Brain microvascular endothelial cell (primary cell): ENCODE results near the gene KIRREL1.

Source experiments
- DNase-seq: peaks from one replicate; pipeline ENCODE4 v3.0.0-alpha.2; 2020
- H3K27ac ChIP-seq: fragments of 250-450 bp; sonication (Bioruptor Pico); 2 replicates; pipeline ENCODE4 v1.5.1; 2020; ENCODE audit warnings: mild to moderate bottlenecking, moderate library complexity
- H3K27me3 ChIP-seq: fragments of 250-450 bp; sonication (Bioruptor Pico); replicated peaks from 2 replicates; pipeline ENCODE4 v1.5.1; 2020; ENCODE audit warnings: mild to moderate bottlenecking
- H3K36me3 ChIP-seq: fragments of 250-450 bp; sonication (Bioruptor Pico); replicated peaks from 2 replicates; pipeline ENCODE4 v1.5.1; 2020; ENCODE audit warnings: mild to moderate bottlenecking
- H3K4me3 ChIP-seq: 2 replicates; pipeline ENCODE4 v1.5.1; 2011; ENCODE audit warnings: low read depth, mild to moderate bottlenecking, control low read depth, low read length, moderate library complexity
- in situ Hi-C: cut with HindIII; loops from 2 replicates; pipeline ENCODE4 v1.10.0; 2017; ENCODE audit warnings: low sequenced_read_pairs, low pct_ligation_motif_present
- TF ChIP-seq, protein P1 (sequence below): IDR thresholded peaks from 2 replicates; pipeline ENCODE4 v1.5.1; 2011; ENCODE audit warnings: low read depth, mild to moderate bottlenecking, moderate library complexity, low read length, control low read depth, inconsistent platforms; ENCODE audit errors: missing control alignments

The KIRREL1 gene

DNA sequence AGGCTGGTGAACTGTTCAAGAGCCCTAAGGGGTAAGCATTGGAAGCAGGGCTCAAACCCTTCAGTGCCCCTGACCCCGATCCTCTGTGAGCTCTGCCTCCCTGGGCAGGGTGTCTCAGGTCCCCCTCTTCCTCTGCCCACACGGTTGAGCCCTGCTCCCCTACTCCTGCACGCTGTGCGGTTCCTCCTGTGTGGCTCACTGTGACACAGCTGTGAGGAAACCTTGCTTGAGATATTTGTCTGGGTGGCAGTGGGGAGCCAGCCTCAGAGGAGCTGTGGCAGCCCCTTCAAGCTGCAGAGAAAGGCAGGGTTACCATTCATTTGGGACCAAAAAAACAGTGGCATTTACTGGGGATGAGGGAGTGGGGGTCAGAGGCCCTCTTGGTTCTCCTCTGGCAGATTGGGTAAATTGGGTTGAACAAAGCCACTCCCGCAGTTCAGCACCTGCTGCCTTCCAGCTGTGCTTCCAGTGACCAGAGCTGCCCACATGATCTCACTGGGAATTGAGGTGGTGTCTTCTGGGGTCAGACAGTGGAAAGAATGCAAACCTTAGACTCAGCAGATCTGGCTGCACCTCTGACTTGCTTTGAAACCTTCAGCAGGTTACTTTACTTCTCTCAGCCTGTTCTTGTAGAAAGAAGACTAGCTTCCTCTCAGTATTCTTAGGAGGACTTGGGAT lies 126.7 kb downstream of the KIRREL1 start:
- Histone ChIP-seq H3K27ac (no peak overlapping the region), H3K4me3 (no peak overlapping the region), H3K27me3 (peaks cover 10% of the 10 kb centered on the region), H3K36me3 (no peaks in the 10 kb centered on the region)
- TF ChIP-seq, protein P1, sequence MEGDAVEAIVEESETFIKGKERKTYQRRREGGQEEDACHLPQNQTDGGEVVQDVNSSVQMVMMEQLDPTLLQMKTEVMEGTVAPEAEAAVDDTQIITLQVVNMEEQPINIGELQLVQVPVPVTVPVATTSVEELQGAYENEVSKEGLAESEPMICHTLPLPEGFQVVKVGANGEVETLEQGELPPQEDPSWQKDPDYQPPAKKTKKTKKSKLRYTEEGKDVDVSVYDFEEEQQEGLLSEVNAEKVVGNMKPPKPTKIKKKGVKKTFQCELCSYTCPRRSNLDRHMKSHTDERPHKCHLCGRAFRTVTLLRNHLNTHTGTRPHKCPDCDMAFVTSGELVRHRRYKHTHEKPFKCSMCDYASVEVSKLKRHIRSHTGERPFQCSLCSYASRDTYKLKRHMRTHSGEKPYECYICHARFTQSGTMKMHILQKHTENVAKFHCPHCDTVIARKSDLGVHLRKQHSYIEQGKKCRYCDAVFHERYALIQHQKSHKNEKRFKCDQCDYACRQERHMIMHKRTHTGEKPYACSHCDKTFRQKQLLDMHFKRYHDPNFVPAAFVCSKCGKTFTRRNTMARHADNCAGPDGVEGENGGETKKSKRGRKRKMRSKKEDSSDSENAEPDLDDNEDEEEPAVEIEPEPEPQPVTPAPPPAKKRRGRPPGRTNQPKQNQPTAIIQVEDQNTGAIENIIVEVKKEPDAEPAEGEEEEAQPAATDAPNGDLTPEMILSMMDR = no peak
- no peak for DNase-seq
- in situ Hi-C loops = loop anchor here (25.0 kb wide), 1 partner anchor 158 kb away; no protein-coding TSS in a partner anchor

DNA sequence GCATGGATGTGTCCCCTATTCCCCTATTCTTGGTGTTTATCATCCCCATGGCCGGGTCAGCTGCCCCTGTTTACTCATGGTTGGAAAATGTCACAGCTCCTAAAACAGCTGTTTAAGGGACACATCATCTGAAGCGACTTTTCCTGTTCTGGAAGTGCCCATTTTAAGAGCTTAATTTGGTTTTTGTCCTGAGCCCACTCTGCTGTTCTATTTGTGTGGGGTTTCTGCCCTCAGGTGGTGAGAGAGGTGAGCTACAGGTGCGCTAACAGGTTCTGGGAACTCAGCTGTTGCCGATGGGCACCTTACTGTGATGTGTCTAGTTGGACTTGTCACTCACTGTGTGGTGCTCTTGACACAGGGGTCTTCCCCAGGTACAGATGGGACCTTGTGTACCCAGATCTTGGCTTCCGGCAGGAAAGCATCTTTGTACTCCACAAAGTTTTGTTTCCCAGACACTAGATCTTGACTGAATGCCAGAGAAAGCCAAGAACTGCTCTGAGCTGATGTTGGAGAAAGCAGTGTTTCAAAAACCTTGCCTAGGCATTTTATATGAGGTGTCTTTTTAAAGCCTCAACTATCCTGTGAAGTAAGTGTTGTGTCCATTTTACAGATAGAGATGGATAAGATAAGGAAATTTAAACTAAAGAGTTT lies 128.3 kb downstream of the KIRREL1 start:
- H3K27me3 ChIP-seq = peaks cover 10% of the 10 kb centered on the region
- H3K27ac ChIP-seq = no peak overlapping the region
- DNase-seq = peak; percentile 27
- TF ChIP-seq, protein P1 = peak; percentile 79
- H3K36me3 ChIP-seq = no peaks in the 10 kb centered on the region
- in situ Hi-C loops = loop anchor here (25.0 kb wide), 1 partner anchor 159 kb away; no protein-coding TSS in a partner anchor
- no peak overlapping the region for H3K4me3 ChIP-seq

DNA sequence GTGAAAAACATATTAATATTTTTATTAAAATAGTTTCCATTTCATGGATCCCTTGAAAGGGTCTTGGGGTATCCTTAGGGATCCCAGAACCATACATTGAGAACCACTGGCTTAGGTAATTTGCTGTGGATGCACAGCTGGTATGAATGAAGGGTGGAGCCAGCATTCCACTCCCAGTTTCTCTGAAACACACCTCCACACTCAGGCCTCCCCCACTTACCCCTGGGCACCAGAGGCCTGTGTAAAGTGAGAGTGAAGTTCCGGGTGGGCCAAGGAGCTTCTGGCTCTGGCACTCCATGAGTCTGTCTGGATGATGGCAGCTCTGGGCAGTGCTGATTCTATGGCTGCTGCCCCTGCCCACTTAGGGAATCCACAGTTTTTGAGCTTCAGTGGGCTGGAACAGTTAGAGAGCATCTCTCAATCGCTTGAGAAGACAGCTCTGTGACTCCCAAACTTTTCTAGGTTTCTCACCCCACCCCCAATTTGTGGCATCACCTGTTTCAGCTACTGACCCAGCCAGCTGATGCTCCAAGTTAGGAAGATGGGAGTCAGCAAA lies 129.5 kb downstream of the KIRREL1 start:
- TF ChIP-seq, protein P1 = no peak
- in situ Hi-C loops = loop anchor here (25.0 kb wide), 1 partner anchor 161 kb away; no protein-coding TSS in a partner anchor
- no peak for DNase-seq
- Histone ChIP-seq H3K27me3 (peaks cover 10% of the 10 kb centered on the region), H3K4me3 (no peak overlapping the region), H3K27ac (no peak overlapping the region), H3K36me3 (no peaks in the 10 kb centered on the region)

DNA sequence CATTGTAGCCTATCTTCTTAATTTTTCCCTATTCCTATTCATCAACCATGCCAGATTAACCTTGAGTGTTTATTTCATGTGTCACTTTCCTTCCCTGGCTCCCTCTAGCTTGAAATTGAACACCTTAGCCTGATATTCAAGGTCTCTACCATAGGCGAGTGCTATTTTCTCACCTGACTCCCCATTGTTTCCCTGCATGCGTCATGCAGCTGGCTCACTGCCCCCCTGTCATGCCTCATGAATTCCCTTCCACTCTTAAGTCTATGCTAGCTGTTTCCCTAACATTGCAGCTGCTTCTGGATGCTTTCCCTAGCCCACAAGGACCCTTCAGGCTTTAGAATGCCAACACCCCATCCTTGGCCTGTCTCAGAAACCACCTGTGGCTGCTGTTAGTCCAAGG lies 130.6 kb downstream of the KIRREL1 start:
- H3K36me3 ChIP-seq = no peaks in the 10 kb centered on the region
- peaks cover 8% of the 10 kb centered on the region for H3K27me3 ChIP-seq
- H3K27ac ChIP-seq = no peak overlapping the region
- no peak overlapping the region for H3K4me3 ChIP-seq
- no peak for DNase-seq
- in situ Hi-C loops = loop anchor here (25.0 kb wide), 1 partner anchor 162 kb away; no protein-coding TSS in a partner anchor
- TF ChIP-seq, protein P1 = no peak

DNA sequence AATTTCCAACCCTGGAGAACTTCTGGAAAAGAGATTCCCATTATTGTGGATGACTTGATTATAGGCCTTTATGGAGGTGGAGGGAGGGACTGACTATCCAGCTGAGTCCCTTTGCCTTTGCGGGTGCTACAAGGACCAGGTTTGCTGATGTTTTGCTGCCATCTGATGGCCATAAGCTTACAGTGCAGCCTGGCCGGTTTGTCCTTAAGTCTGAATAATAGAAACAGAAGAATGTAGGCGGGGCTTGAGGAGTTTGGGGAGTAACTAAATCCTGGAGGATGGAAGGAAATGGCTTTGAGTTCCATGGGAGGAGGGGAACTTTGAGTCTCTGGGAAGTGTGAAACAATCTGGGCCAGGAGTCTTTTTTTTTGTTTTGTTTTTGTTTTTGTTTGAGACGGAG lies 131.6 kb downstream of the KIRREL1 start:
- TF ChIP-seq, protein P1 = peak; percentile 96
- in situ Hi-C loops = loop anchor here (25.0 kb wide), 1 partner anchor 163 kb away; no protein-coding TSS in a partner anchor
- Histone ChIP-seq H3K36me3 (no peaks in the 10 kb centered on the region), H3K27ac (no peak overlapping the region), H3K27me3 (peaks cover 4% of the 10 kb centered on the region), H3K4me3 (no peak overlapping the region)
- peak; percentile 94 for DNase-seq
